Tibial nerve (tissue), 4 donors: Measurements from ENCODE around the gene ULK3. TPM values are rescaled to one million over a fixed set of nuclear protein-coding genes. Genes with fewer than 3 reads are reported as not detected.

Source experiments
- DNase-seq, 2 donors: peaks; one replicate each; pipeline ENCODE4 v3.0.0-alpha.2; 2019; ENCODE audit warnings: low spot score in 2 of 2
- H3K27ac ChIP-seq, 4 donors: fragments of 200-600 bp; sonication (generic) in 3 of 4; one replicate each; pipeline ENCODE4 v1.5.1; 2017 to 2019; ENCODE audit warnings: mild to moderate bottlenecking in 1 of 4
- H3K27me3 ChIP-seq, 2 donors: fragments of 200-600 bp; sonication (generic) in 1 of 2; one replicate each; pipeline versions ENCODE4 v1.5.1 to v1.6.0; 2017 to 2019
- H3K36me3 ChIP-seq, 3 donors: fragments of 200-600 bp; sonication (generic); one replicate each; pipeline ENCODE4 v1.5.1; 2018 to 2019
- H3K4me1 ChIP-seq, 4 donors: fragments of 200-600 bp; sonication (generic) in 3 of 4; one replicate each; pipeline ENCODE4 v1.5.1; 2017 to 2019
- H3K4me3 ChIP-seq, 4 donors: fragments of 200-600 bp; sonication (generic) in 3 of 4; one replicate each; pipeline ENCODE4 v1.5.1; 2017 to 2019; ENCODE audit warnings: mild to moderate bottlenecking in 1 of 4, moderate library complexity in 1 of 4
- H3K9me3 ChIP-seq, 4 donors: fragments of 200-600 bp; sonication (generic) in 3 of 4; one replicate each; pipeline ENCODE4 v1.5.1; 2017 to 2019
- CTCF ChIP-seq, 5 experiments: fragments of 200-600 bp in 3 of 5; fragments of 450-650 bp in 2 of 5; sonication (generic) in 3 of 5; IDR thresholded peaks; one replicate each; pipeline ENCODE4 v1.5.1; 2016 to 2019; ENCODE audit warnings: antibody characterized with exemption in 5 of 5, mild to moderate bottlenecking in 3 of 5, moderate library complexity in 2 of 5
- EP300 ChIP-seq, 2 donors: sonication (generic); formaldehyde crosslinking; IDR thresholded peaks; one replicate each; pipeline ENCODE4 v1.6.1; 2017; ENCODE audit warnings: antibody characterized with exemption in 2 of 2, mild to moderate bottlenecking in 1 of 2
- POLR2A ChIP-seq, 2 donors: fragments of 450-650 bp; IDR thresholded peaks; one replicate each; pipeline ENCODE4 v1.6.1; 2017; ENCODE audit warnings: antibody characterized with exemption in 2 of 2, mild to moderate bottlenecking in 2 of 2, moderate library complexity in 2 of 2
- WGBS, 2 donors: methylation state at CpG; one replicate each; pipeline ENCODE4 v1.1.5; 2018; 5-methylcytosine and 5-hydroxymethylcytosine counted together
- total RNA-seq, 4 donors: library from RNA; depleted of rRNA; stranded (reverse); fragments of >200 nt; gene quantifications; one replicate each; pipeline ENCODE4 v1.1.0, GENCODE V29; 2016

The ULK3 gene
- total RNA-seq, 4 donors from 2014 or later = 42.6 to 86.7 (median 48.9) TPM

- no peak for TF ChIP-seq EP300 (IDR thresholded peaks at IDR 0.05)
- no peak for TF ChIP-seq POLR2A (IDR thresholded peaks at IDR 0.05)
- TF ChIP-seq CTCF (IDR thresholded peaks at IDR 0.05) = no peak
- WGBS, 2 donors = 83 to 90% methylated on average over 9 to 11 of the region's 11 CpGs
- Histone ChIP-seq H3K36me3 (peaks cover 0 to 54% (median 5%) of the 10 kb centered on the region in 3 donors), H3K27me3 (no peaks in the 10 kb centered on the region), H3K9me3 (no peaks in the 10 kb centered on the region), H3K27ac (no peak overlapping the region), H3K4me1 (peaks cover 0 to 22% (median 11%) of the 10 kb centered on the region in 4 donors), H3K4me3 (no peak overlapping the region)
- DNase-seq = no peak
These were observed 4.0 kb downstream of the ULK3 start for GRCh38 chr15:74838746-74839525.

DNA sequence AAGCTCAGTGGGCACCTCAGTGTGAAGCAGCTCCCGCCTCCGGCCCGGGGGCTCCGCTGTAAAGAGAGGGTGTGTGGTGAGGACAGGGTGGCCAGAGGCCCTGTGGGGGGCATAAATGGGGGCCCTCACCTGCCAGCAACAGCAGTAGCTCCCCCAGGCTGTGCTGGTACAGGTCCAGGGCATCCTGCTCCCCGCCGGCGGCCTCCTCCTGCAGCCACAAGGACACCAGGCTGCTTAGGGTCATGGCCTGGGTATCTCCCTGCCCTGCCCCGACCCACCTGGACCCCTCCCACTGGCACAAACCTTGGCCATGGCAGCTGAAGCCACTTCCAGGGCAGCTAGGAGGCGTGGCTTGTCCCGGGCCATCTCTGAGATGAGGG, 4.8 kb downstream of the ULK3 start:
- DNase-seq = no peak
- H3K4me1 ChIP-seq = peaks cover 0 to 15% (median 7%) of the 10 kb centered on the region in 4 donors
- H3K27ac ChIP-seq = no peak overlapping the region
- H3K4me3 ChIP-seq = no peak overlapping the region
- TF ChIP-seq EP300 (IDR thresholded peaks at IDR 0.05) (no peak), POLR2A (IDR thresholded peaks at IDR 0.05) (no peak), CTCF (IDR thresholded peaks at IDR 0.05) (no peak)
- H3K36me3 ChIP-seq = peaks cover 0 to 54% (median 5%) of the 10 kb centered on the region in 3 donors
- H3K27me3 ChIP-seq = no peaks in the 10 kb centered on the region
- H3K9me3 ChIP-seq = no peaks in the 10 kb centered on the region
- 94 to 97% methylated on average over 6 to 10 of the region's 10 CpGs for WGBS, 2 donors

DNA sequence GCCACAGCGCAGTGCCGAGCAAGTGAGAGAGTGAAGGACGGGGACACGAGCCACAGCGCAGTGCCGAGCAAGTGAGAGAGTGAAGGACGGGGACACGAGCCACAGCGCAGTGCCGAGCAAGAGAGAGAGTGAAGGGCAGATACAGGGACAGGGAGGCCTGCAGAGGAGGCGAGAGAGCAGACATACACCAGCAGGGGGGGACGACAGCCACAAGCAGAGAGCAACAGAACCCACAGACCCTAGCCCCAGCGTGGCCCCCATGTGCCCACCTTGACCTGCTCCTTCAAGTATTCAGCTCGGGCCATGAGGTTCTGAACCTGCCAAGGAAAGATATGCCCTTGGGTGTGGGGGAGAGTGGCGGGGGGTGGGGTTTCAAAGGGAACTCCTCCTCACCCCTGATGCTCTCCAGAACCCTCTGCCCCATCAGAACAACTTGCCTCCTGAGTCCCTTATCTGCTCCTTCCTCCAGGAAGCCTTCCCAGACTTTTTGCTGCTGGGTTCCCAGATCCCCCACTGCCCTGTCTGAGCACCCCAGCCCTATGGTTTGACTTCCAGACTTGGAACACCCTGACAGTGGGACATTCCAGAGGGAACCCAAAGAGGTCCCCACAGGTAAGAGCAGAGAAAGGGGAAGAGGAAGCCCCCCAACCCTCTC, 5.3 kb downstream of the ULK3 start:
- Histone ChIP-seq H3K27ac (no peak overlapping the region), H3K4me3 (no peak overlapping the region), H3K9me3 (no peaks in the 10 kb centered on the region), H3K36me3 (peaks cover 0 to 54% (median 5%) of the 10 kb centered on the region in 3 donors), H3K27me3 (no peaks in the 10 kb centered on the region), H3K4me1 (peaks cover 0 to 15% (median 7%) of the 10 kb centered on the region in 4 donors)
- no peak for DNase-seq
- 68 to 78% methylated on average over 14 to 15 of the region's 15 CpGs for WGBS, 2 donors
- TF ChIP-seq EP300 (IDR thresholded peaks at IDR 0.05) = no peak
- no peak for TF ChIP-seq CTCF (IDR thresholded peaks at IDR 0.05)
- TF ChIP-seq POLR2A (IDR thresholded peaks at IDR 0.05) = no peak

GRCh38 chr15:74836846-74837245, 6.1 kb downstream of the ULK3 start:
- Histone ChIP-seq H3K27ac (no peak overlapping the region), H3K36me3 (peaks cover 0 to 54% (median 5%) of the 10 kb centered on the region in 3 donors)
- 75 to 83% methylated on average over 7 of the region's 7 CpGs for WGBS, 2 donors

DNA sequence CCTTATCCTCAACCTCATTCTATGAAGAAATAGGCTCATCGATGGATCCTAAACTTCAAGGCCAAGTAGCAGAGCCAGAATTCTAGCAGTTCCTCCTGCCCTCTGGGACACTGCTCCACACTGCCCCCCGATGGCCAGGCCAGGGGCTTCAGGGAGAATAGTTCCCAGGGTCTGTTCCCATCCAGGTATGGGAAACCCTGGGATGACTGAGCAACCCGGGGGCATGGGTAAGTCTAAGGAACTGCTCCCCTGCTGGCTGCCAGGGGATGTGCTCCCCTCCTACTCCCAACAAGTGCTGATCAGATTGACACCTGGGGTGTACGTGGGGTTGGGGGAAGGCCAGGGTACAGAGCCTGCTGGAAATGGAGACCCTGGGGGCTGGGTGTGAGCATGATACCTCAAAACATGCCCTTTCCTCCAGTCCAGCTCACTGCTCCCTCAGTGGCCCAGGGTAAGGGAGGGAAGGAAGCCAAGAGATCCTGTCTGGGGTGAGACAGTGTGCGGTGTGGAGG, 7.6 kb downstream of the ULK3 start:
- no peak for TF ChIP-seq EP300 (IDR thresholded peaks at IDR 0.05)
- TF ChIP-seq CTCF (IDR thresholded peaks at IDR 0.05) = peak; percentile 44 to 73 (median 63)
- 43 to 44% methylated on average over 5 of the region's 5 CpGs for WGBS, 2 donors
- peak in 1 of 2 donors; percentile 39 for DNase-seq
- peaks cover 0 to 3% of the 10 kb centered on the region in 2 donors for H3K27me3 ChIP-seq
- H3K4me1 ChIP-seq = peaks cover 0 to 4% (median 2%) of the 10 kb centered on the region in 4 donors
- H3K9me3 ChIP-seq = no peaks in the 10 kb centered on the region
- no peak overlapping the region for H3K27ac ChIP-seq
- no peak overlapping the region for H3K4me3 ChIP-seq
- H3K36me3 ChIP-seq = peaks cover 0 to 51% (median 5%) of the 10 kb centered on the region in 3 donors

More at GRCh38 chr15:74836846-74837245, 6.1 kb downstream of the ULK3 start:
- no peak for TF ChIP-seq POLR2A (IDR thresholded peaks at IDR 0.05)
- no peak overlapping the region for H3K4me3 ChIP-seq
- H3K27me3 ChIP-seq = no peaks in the 10 kb centered on the region
- no peaks in the 10 kb centered on the region for H3K9me3 ChIP-seq
- DNase-seq = no peak
- peaks cover 0 to 10% (median 2%) of the 10 kb centered on the region in 4 donors for H3K4me1 ChIP-seq
